Fibroblast of lung (primary cell): Measurements from ENCODE around the gene NUP98.

Experiments
- CTCF ChIP-seq, 2 donors: IDR thresholded peaks in 1 of 2; conservative IDR thresholded peaks in 1 of 2; 1 replicate in 1 of 2; 2 replicates in 1 of 2; pipeline ENCODE4 v1.5.1; 2011 to 2012; ENCODE audit warnings: low read length in 2 of 2, control low read depth in 1 of 2, inconsistent platforms in 1 of 2, low read depth in 1 of 2, mild to moderate bottlenecking in 1 of 2
- EZH2 ChIP-seq: IDR thresholded peaks from 2 replicates; pipeline ENCODE4 v1.5.1; 2012; ENCODE audit warnings: low read length, control low read depth, mild to moderate bottlenecking; ENCODE audit errors: missing control alignments

DNA sequence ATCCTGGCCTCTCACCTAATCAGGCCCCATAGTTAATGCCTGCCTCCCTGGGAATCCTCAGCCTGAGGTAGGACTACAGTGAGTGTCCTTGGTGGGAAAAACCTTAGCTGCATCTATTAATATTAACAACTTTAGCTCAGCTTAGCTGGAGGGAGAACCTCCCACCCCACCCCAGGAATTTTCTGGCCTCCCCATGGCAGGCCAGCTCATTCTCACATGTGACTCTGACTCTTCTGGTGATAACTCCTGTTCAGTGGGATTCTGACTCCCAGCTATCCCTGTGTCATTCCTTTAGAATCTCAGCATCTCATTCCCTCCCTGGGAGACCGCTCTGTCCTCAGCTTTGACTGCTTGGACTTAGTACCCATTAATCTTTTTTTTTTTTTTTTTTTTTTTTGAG is 170.1 kb downstream of the NUP98 start:
- TF ChIP-seq EZH2 = no peak
- no peak for TF ChIP-seq CTCF (conservative IDR thresholded peaks at IDR 0.05 in 1 of 2, IDR thresholded peaks at IDR 0.05 in 1 of 2; ENCODE audit: low read depth in 1 of 2, low read length in 2 of 2)
